Measurements from ENCODE around the gene EPHB3.

- TF ChIP-seq CTCF (IDR thresholded peaks at IDR 0.05; ENCODE audit: low read length): no peak
- TF ChIP-seq EZH2 (optimal IDR thresholded peaks at IDR 0.05; ENCODE audit: low read depth, low read length): no peak
- TF ChIP-seq EZH2phosphoT487 (IDR thresholded peaks at IDR 0.05; ENCODE audit: low read length): no peak
Measured at GRCh38 chr3:184588776-184589175, 27.2 kb downstream of the EPHB3 start.
